ENCODE measurements around the gene CDC42BPB. TPM values are rescaled to one million over a fixed set of nuclear protein-coding genes. Genes with fewer than 3 reads are reported as not detected.

The CDC42BPB gene
- total RNA-seq, 1 donor from 2014 or later: 103 TPM

- TF ChIP-seq, protein P1, sequence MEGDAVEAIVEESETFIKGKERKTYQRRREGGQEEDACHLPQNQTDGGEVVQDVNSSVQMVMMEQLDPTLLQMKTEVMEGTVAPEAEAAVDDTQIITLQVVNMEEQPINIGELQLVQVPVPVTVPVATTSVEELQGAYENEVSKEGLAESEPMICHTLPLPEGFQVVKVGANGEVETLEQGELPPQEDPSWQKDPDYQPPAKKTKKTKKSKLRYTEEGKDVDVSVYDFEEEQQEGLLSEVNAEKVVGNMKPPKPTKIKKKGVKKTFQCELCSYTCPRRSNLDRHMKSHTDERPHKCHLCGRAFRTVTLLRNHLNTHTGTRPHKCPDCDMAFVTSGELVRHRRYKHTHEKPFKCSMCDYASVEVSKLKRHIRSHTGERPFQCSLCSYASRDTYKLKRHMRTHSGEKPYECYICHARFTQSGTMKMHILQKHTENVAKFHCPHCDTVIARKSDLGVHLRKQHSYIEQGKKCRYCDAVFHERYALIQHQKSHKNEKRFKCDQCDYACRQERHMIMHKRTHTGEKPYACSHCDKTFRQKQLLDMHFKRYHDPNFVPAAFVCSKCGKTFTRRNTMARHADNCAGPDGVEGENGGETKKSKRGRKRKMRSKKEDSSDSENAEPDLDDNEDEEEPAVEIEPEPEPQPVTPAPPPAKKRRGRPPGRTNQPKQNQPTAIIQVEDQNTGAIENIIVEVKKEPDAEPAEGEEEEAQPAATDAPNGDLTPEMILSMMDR (IDR thresholded peaks at IDR 0.05; ENCODE audit: unreplicated experiment): no peak
- Mint-ChIP-seq H3K27me3 (ENCODE audit: low read depth) (no peaks in the 10 kb centered on the region), H3K9me3 (no peaks in the 10 kb centered on the region), H3K4me3 (no peak overlapping the region), H3K27ac (no peak overlapping the region), H3K4me1 (no peaks in the 10 kb centered on the region), H3K36me3 (peaks cover 34% of the 10 kb centered on the region)
- DNase-seq (ENCODE audit: low spot score in 2 of 2, unreplicated experiment in 2 of 2): no peak
These were observed 59.0 kb downstream of the CDC42BPB start for GRCh38 chr14:102998393-102998792.

DNA sequence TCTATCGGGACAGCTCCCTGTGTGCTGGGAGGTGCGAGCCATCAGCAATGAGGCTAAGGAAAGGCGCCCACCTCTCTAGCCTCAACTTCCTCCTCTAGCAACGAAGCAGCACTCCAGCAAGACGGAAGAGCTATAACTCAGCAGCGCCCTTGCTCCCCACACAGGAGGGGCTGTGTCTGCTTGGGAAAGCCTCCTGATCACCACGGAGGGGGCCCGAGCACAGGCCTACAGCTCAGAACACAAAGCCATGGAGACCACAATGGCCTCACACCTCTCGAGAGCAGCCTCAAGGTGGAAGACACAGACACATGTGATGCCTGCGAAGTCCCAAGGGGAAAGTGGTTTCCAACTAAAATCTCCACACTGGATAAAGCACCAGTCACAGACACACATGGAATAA, 60.4 kb downstream of the CDC42BPB start:
- Mint-ChIP-seq H3K4me3 (no peak overlapping the region), H3K27me3 (ENCODE audit: low read depth) (no peaks in the 10 kb centered on the region), H3K4me1 (peaks cover 3% of the 10 kb centered on the region), H3K27ac (no peak overlapping the region), H3K36me3 (peaks cover 36% of the 10 kb centered on the region), H3K9me3 (no peaks in the 10 kb centered on the region)
- no peak for DNase-seq (ENCODE audit: low spot score in 2 of 2, unreplicated experiment in 2 of 2)
- TF ChIP-seq, protein P1 (IDR thresholded peaks at IDR 0.05; ENCODE audit: unreplicated experiment): no peak

- Mint-ChIP-seq H3K4me3 (no peak overlapping the region), H3K36me3 (peaks cover 52% of the 10 kb centered on the region)
- TF ChIP-seq, protein P1 (IDR thresholded peaks at IDR 0.05; ENCODE audit: unreplicated experiment): no peak
These were observed 62.7 kb downstream of the CDC42BPB start for GRCh38 chr14:102994689-102995088.

DNA sequence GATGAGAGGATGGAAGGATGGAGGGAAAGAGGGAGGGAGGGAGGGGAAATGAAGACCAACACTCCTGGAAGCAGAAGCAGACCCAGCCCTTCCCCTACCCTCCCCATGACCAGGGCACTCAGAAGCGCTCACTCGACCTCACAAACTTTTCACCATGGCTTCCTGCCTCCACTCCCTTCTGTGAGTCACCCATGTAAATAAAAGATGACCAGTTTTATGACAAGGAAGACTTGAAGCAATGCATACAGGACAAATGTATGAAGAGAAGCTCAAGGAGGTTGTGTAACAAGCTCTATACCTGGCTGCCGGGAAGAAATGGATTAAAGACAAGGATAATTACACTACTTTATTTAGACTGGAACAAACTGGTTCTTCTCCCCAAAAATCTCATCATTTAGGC, 63.8 kb downstream of the CDC42BPB start:
- H3K36me3 Mint-ChIP-seq: peaks cover 58% of the 10 kb centered on the region
- TF ChIP-seq, protein P1 (IDR thresholded peaks at IDR 0.05; ENCODE audit: unreplicated experiment): no peak
- no peaks in the 10 kb centered on the region for H3K27me3 Mint-ChIP-seq (ENCODE audit: low read depth)
- H3K4me1 Mint-ChIP-seq: peaks cover 3% of the 10 kb centered on the region
- H3K27ac Mint-ChIP-seq: no peak overlapping the region
- no peak overlapping the region for H3K4me3 Mint-ChIP-seq
- peaks cover 16% of the 10 kb centered on the region for H3K9me3 Mint-ChIP-seq
- DNase-seq (ENCODE audit: low spot score in 2 of 2, unreplicated experiment in 2 of 2): no peak

More at GRCh38 chr14:102994689-102995088, 62.7 kb downstream of the CDC42BPB start:
- H3K9me3 Mint-ChIP-seq: peaks cover 7% of the 10 kb centered on the region
- no peak for DNase-seq (ENCODE audit: low spot score in 2 of 2, unreplicated experiment in 2 of 2)
- no peaks in the 10 kb centered on the region for H3K27me3 Mint-ChIP-seq (ENCODE audit: low read depth)
- peaks cover 3% of the 10 kb centered on the region for H3K4me1 Mint-ChIP-seq
- no peak overlapping the region for H3K27ac Mint-ChIP-seq

- H3K27ac Mint-ChIP-seq: no peak overlapping the region
These were observed 66.0 kb downstream of the CDC42BPB start for GRCh38 chr14:102991376-102991775.

More at GRCh38 chr14:102991376-102991775, 66.0 kb downstream of the CDC42BPB start:
- Mint-ChIP-seq H3K27me3 (ENCODE audit: low read depth) (no peaks in the 10 kb centered on the region), H3K4me3 (no peak overlapping the region), H3K4me1 (peaks cover 3% of the 10 kb centered on the region), H3K36me3 (peaks cover 66% of the 10 kb centered on the region), H3K9me3 (peaks cover 29% of the 10 kb centered on the region)
- DNase-seq (ENCODE audit: low spot score in 2 of 2, unreplicated experiment in 2 of 2): no peak
- TF ChIP-seq, protein P1 (IDR thresholded peaks at IDR 0.05; ENCODE audit: unreplicated experiment): no peak

All from mesothelial cell of epicardium (in vitro differentiated cells).